NCI-H1092 treated with DMSO at 0.1 percent for 48 hours (cell line): Measurements from ENCODE around the gene OXA1L.
"Not testable (repeated sequence)": the region's sequence is repeated elsewhere in the genome, so short reads cannot be mapped to it uniquely, and the experiment has no call there.

ENCODE experiments used
- DNase-seq: peaks from one replicate; lab custom pipeline; 2025; lab: John Stamatoyannopoulos, UW

OXA1L gene

DNA sequence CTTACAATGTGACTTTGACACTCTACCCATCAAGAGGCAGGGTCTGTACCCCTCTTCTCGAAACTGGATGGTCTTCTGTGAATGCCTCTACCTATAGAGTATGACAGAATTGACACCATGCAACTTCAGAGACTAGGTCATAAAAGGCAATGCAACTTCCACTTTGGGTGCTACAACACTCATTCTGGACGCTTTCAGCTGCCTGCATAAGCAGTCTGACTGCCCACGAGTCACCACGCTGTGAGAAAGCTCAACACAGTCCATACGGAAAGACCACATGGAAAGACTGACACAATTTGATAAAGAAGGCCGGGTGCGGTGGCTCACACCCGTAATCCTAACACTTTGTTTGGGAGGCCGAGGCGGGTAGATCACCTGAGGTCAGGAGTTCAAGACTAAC is 33.9 kb downstream of the OXA1L start:
- DNase-seq = no peak

DNA sequence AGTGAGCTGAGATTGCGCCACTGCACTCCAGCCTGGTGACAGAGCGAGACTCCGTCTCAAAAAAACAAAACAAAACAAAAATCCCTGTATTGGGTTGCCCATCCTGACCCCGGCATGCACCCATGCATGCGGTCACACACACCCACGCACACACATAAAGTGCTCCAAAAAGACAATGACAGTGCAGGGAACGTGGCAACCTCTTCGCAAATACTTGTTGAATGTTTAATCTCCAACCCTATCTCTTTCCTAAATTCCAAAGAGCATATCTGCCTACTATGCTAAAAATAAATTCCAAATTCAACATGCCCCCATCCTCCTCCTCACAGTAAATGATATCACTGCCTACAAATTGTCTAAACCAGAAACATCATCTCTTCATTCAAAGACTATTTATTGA is 35.2 kb downstream of the OXA1L start:
- no peak for DNase-seq

DNA sequence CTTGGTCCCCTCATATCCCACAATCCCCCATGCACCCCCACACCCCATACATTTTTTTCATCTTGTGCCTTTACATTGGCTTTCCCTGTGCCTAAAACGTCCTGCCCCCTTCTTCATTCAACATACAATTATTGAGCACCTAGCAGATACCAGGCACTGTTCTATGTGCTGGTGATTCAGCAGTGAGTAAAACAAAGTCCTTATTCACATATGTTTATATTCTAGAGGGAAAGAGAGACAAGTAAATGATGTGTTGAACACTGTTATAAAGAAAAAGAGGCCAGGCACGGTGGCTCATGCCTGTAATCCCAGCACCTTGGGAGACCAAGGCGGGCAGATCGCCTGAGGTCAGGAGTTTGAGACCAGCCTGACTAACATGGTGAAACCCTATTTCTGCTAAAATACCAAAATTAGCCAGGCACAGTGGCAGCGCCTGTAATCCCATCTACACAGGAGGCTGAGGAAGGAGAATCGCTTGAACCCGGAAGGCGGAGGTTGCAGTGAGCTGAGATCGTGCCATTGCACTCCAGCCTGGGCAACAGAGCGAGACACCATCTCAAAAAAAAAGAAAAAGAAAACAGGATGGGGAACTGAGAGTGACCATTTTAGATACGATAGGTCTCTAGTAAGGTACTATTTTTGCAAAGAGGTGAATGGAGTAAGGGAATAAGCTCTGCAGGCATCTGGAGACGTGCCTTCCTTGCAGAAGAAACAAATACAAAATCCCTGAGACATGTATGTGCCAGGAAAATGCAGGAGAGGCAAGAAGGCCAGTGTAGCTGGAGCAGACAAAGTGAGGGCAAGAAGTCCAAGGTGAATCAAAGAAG is 36.6 kb downstream of the OXA1L start:
- no peak for DNase-seq

DNA sequence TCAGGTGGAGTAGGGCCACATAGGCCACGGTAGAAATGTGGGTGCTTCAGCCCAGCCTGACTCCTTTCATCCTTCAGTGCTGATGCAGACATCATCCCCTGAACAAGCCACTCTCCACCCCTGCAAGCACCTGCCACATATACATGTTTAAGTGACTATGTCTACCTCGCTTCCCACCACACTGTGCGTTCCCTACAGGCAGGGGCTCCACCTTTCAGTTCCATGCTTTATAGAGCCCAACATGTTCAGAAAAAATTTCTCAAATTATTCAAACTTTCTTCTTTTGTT is 37.1 kb downstream of the OXA1L start:
- no peak for DNase-seq

DNA sequence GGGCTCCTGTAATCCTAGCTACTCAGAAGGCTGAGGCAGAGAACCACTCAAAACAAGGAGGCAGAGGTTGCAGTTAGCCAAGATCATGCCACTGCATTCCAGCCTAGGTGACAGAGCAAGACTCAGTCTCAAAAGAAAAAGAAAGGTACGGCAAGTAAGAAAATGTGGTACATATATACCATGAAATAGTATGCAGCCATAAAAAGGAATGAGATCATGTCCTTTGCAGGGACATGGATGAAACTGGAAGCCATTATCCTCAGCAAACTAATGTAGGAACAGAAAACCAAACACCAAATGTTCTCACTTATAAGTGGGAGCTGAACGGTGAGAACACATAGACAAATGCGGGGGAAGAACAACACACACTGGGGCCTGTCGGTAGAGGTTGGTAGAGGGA is 38.7 kb downstream of the OXA1L start:
- not testable (repeated sequence) for DNase-seq

DNA sequence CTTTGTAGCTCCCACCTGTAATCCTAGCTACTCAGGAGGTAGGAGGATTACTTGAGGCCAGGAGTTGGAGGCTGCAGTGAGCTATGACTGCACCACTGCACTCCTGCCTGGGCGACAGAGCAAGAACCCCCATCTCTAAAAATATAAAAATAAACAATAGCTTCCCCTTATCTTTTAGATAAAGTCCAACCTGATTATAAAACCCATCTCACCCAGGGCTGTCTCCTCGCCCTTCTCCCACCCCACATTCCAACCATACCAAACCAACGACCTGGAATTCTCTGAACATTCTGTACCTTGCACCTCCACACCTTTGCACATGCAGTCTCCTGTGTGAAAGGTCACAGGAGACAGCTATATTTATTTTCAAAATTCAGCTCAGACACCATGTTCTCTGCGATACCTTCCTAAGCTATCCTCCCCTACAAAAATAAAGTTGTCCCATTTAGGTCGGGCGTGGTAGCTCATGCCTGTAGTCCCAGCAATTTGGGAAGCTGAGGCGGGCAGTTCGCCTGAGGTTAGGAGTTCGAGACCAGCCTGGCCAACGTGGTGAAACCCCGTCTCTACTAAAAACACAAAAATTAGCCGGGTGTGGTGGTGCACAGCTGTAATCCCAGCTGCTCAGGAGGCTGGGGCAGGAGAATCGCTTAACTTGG is 41.1 kb downstream of the OXA1L start:
- no peak for DNase-seq

DNA sequence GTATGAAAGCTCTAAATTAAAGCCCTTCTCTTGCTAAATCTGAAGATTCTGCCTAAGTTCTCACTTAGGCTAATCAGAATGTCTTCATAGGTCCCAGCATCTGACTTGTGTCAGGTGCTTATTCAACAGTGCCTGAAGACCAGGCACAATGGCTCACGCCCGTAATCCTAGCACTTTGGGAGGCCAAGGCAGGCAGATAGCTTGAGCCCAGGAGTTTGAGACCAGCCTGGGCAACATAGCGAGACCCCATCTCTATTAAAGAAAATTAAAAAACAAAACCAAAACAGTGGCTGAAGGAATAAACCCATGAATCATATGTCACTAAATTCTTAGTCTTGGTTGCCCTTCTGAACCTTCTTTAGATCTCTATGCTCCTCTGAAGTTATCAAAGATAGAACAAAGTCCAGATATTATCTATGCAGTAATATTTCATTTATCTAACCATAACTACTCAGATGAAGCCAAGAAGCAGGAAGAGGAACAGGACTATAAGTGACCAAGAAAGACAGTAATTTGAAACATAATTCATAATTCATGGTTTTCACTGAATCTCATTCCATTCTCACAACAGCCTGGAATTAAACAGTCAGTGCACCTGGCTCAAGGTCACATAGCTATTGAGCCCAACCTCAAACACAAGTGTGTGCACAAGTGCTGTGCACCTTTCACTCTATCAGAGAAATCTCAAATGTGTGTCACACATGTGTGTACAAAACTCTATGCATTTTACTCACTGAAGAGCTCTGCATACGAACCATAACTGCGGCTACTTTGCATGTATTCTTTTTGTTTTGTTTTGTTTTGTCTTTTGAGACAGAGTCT is 42.1 kb downstream of the OXA1L start:
- DNase-seq = no peak

DNA sequence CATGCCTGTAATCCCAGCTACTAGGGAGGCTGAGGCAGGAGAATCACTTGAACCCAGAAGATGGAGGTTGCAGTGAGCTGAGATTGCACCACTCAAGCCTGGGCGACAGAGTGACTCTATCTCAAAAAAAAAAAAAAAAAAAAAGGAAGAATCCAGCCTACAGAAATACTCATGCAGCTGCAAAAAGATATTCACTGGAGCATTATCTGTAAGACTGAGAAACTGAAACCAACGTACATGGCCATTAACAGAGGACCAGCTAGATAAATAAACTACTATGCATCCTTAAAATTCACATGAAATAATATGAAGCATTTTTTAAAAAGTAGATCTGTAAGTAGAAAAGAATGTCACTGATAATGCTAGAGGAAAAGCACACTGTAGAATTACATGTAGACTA is 45.2 kb downstream of the OXA1L start:
- DNase-seq = no peak

DNA sequence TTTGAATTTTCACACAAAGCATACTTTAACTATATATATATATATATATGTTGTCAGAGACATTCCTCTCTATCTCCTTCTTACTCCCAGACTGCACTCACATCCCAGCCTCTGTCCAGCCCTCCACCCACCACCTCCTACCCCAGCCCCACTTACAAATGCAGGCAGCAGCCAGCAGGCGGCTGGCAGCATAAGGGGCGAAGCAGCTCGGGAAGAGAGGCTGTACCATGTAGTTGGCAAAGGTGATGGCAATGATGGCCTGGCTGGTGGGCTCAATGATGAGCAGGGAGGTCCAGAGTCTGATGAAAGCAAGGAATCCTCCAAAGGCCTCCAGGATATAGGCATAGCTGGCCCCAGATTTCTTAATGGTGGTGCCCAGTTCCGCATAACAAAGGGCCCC is 46.3 kb downstream of the OXA1L start:
- no peak for DNase-seq

DNA sequence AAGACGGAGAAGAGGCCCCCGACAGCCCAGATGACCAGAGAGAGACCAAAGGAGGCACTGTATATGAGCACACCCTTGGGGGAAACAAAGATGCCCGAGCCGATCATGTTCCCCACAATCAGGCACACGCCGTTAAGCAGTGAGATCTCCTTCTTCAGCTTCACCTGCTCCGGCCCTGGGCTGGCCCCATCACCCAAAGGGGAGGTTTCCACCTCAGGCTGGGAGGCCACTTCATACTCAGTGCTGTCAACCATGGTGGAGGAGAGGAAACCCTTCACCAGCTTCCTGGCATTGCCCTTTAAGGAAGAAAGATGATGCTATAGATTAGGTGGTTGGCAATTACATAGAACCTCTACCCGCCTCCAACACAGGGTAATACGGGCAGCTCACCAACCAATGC is 46.7 kb downstream of the OXA1L start:
- no peak for DNase-seq

DNA sequence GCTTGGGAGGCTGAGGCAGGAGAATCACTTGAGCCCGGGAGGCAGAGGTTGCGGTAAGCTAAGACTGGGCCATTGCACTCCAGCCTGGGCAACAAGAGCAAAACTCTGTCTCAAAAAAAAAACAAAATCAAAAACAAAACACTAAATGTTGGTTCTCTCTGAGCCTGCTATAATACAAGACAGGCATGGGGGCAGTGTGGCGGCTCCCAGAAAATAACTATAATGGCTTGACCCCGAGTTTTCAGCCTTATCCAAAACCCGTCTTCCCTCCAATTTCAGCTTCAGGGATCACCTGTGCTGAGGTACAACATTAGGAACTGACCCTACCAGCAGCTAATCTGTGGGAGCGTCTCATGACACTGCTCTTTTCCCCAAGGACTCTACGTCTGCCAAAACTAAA is 47.9 kb downstream of the OXA1L start:
- no peak for DNase-seq

DNA sequence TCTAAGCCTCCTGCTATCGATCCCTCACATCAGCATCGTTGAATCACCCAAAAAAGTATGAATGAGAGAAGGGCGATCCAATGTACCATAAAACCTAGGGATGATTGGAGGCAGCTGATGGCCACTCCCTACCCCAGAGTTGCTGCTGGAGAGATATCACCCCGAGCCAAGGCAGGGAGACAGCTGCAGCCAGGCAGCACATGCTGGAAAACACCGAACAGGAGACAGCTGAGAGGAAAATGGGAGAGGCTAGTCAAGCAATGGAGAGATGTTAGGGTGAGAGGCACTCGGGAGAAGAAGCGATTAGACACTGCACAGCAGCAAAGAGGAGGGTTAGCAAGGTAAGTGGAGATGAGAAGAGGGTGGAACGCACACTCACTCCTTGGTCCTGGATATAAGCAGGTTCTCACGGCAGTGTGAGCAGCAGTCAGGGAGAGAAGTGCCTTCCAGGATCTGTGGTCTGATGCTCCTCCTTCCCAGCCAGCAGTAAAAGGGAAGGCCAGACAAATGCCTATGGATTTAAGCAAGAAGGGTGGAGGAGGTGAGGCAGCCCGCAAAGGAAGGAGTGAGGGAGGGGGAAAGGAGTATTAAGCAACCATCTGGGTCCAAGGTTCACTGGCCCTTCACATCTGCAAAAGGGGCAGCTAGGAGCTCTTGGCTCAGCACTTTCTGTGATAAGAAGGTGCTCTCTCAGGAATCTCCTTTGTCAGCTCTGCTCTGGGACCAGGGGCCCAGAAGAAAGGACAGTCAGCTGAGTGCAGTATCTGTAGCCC is 48.6 kb downstream of the OXA1L start, which contains the start of gene SLC7A7:
SLC7A7 (minus strand) TSS at position 495 of the 773 bp plus-strand sequence. CDS start 2,037 bp downstream, outside the sequence.
- no peak for DNase-seq

DNA sequence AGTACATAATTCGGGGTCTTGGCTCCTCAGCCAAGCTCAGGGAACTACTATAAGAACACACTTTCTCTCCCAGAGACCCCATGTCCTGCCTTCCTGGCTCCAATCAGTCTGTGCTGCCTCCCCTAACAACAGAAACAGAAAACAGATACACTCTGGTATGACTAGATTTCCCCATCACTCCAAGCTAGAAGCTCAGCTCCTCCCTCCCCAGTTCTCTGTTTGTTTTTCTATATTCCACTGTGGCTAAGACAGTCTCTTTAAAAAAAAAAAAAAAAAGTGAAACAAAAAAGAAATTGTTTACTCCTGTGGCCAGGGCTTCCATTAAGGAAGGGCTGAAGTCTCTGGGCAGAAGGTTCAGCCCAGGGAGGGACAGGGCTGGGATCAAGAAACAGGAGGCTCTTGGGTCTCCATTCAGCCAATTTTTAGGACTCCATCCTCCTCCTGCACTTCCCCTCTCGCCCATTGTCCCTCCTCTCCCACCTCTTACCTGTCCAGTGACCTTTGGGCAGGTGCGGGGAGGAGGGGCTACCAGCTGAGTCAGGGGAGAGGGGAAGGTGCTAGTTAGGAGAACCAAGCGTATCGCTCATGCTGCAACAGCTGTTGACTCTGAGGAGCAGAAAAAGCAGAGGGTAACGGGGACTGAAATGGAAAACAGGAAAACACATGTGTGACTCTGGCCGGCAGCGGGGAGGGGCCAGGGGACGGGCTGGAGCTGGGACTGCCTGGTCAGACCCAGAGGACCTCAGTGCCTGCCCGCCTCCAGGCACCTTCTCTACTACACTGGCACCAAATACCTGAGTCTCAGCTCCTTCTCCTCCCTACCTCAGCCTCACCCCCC is 52.9 kb downstream of the OXA1L start:
- DNase-seq = no peak

DNA sequence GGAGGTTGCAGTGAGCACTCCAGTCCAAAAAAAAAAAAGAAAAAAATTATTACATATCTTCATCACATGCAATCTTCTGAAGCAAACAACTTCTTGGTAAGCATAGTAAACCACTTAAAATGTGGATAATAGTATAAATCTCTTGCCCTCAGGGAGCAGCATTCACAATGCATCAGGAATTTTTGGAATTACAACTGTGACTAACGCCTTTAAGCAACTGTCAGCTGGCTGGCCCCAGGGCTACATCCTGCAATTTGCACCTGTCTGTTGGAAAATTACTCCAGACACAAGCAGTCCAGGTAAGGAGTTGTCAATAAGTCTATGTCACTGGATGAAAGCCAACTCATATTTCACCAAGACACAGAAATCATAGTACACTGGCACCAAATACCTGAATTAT is 54.2 kb downstream of the OXA1L start:
- DNase-seq = no peak

DNA sequence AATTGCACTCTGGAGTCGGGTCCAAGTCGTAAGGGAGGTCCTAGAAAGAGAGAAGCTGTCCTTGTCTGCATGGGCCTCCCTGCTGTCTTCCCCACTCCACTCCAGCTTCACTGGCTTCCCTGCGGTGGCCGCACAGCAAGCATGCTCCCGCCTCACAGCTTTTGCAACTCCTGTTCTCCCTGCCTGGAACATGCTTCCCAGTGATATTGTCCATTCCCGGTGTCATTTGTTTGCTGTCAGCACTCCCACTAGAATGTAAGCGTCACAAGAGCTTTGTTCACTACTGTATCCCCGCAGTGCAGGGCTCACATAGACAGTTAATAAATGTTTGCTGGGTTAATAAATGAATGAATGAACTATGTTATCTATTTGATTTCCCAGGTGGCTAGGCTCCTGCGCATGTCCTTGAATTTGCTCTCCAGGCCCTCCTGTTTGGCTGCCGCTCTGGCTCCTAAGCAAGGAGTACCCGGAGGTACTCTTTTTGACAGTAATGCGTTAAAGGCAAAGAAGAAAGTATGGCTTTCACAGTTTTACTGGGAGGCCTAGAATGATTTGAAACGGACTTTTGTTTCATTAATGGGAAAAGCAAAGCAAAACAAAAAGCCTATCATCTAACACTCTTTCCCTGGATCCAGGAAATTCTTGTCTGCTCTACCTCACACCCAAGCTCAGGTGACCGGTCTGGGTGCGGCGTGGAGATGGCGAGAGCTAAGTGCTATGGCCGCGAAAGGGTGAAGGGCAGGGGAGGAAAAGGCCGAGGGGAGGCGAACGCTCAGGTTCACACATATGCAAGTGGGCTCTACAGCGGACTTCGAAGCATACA is 54.9 kb downstream of the OXA1L start:
- DNase-seq = no peak

DNA sequence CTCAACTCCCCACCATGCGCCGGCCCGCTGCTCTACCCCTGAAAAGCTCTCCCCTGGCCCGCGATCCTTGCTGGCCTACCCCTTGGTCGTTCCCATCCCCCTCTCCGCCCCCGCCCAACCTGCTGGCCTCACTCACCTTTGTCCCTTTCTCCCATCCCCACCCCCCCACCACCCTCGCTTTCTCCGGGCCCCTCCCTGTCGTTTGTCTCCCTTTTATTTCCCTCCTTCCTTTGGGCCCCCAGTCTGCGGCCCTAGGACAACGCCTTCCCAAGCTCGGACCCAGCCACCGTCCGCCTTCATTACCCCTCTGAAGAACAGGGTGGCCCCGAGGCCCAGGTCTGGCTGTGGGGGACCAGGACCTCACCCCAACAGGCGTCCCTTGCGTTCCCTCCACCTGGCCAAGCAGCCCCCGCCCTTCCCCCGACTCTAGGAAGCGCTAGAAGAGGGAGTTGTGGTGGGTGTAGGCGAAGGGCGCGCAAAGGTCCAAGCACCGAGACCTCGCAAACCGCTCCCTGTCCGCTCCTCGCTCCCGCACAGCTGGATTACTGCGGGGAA is 55.6 kb downstream of the OXA1L start:
- no peak for DNase-seq
